HepG2 (cell line): Measurements from ENCODE around the gene GRIN2C. TPM values are rescaled to one million over a fixed set of nuclear protein-coding genes. Genes with fewer than 3 reads are reported as not detected.

Source experiments
- ARHGAP35 ChIP-seq: sonication (generic); formaldehyde crosslinking; IDR thresholded peaks from 2 replicates; pipeline ENCODE4 v1.9.0; 2022; ENCODE audit warnings: mild to moderate bottlenecking, inconsistent platforms, moderate library complexity, missing genetic modification reagents, borderline replicate concordance
- ETS1 ChIP-seq: sonication (generic); formaldehyde crosslinking; IDR thresholded peaks from 2 replicates; pipeline ENCODE4 v1.4.0; 2020; ENCODE audit warnings: missing genetic modification reagents
- FOXM1 ChIP-seq: sonication (generic); formaldehyde crosslinking; IDR thresholded peaks from 2 replicates; pipeline ENCODE4 v1.5.0; 2020; ENCODE audit warnings: missing genetic modification reagents
- GPN1 ChIP-seq: sonication (generic); formaldehyde crosslinking; IDR thresholded peaks from 2 replicates; pipeline ENCODE4 v1.5.1; 2020; ENCODE audit warnings: missing genetic modification reagents, borderline replicate concordance
- HES4 ChIP-seq: sonication (generic); formaldehyde crosslinking; IDR thresholded peaks from 2 replicates; pipeline ENCODE4 v1.9.0; 2021; ENCODE audit warnings: mild to moderate bottlenecking, missing genetic modification reagents, borderline replicate concordance
- HNRNPK ChIP-seq: fragments of 200-400 bp; formaldehyde crosslinking; IDR thresholded peaks from 2 replicates; pipeline ENCODE4 v1.6.1; 2018; ENCODE audit warnings: low read length, low read depth, moderate library complexity, mild to moderate bottlenecking; ENCODE audit not compliant: poor library complexity, severe bottlenecking
- IKZF1 ChIP-seq: fragments of 450-650 bp; IDR thresholded peaks from 2 replicates; pipeline ENCODE4 v1.7.1; 2016
- MAFK ChIP-seq, 2 experiments: IDR thresholded peaks in 1 of 2; conservative IDR thresholded peaks in 1 of 2; 2 replicates each; pipeline ENCODE4 v1.6.1; 2011; ENCODE audit warnings: improper control_type of control experiment in 2 of 2, low read length in 2 of 2
- PITX1 ChIP-seq: sonication (generic); formaldehyde crosslinking; IDR thresholded peaks from 2 replicates; pipeline ENCODE4 v1.5.1; 2020; ENCODE audit warnings: mild to moderate bottlenecking, missing genetic modification reagents
- RAD51 ChIP-seq: fragments of 450-650 bp; IDR thresholded peaks from 2 replicates; pipeline ENCODE4 v1.6.1; 2016; ENCODE audit warnings: borderline replicate concordance
- RBM22 ChIP-seq: fragments of 200-400 bp; formaldehyde crosslinking; optimal IDR thresholded peaks from 2 replicates; pipeline ENCODE3; 2017; ENCODE audit warnings: mild to moderate bottlenecking, low read length, moderate library complexity
- RERE ChIP-seq: IDR thresholded peaks from 2 replicates; pipeline ENCODE4 v1.6.1; 2016; ENCODE audit warnings: low read depth, missing genetic modification reagents, missing compliant biosample characterization
- SNRNP70 ChIP-seq: fragments of 200-400 bp; formaldehyde crosslinking; IDR thresholded peaks from 2 replicates; pipeline ENCODE4 v1.6.1; 2017; ENCODE audit warnings: mild to moderate bottlenecking, low read depth, low read length, moderate library complexity
- TFE3 ChIP-seq: IDR thresholded peaks from 2 replicates; pipeline ENCODE4 v1.6.1; 2016
- ZKSCAN8 ChIP-seq: IDR thresholded peaks from 2 replicates; pipeline ENCODE4 v1.6.1; 2016; ENCODE audit warnings: borderline replicate concordance, missing genetic modification reagents, missing compliant biosample characterization
- ZNF354B ChIP-seq: sonication (generic); formaldehyde crosslinking; IDR thresholded peaks from 2 replicates; pipeline ENCODE4 v1.8.0; 2022; ENCODE audit warnings: mild to moderate bottlenecking, missing genetic modification reagents
- ZNF572 ChIP-seq: sonication (generic); formaldehyde crosslinking; IDR thresholded peaks from 2 replicates; pipeline ENCODE4 v1.5.1; 2020; ENCODE audit warnings: mild to moderate bottlenecking, missing genetic modification reagents
- ZNF75D ChIP-seq: sonication (generic); formaldehyde crosslinking; IDR thresholded peaks from 2 replicates; pipeline ENCODE4 v1.8.1; 2023; ENCODE audit warnings: missing genetic modification reagents, mild to moderate bottlenecking, borderline replicate concordance
- ZNF781 ChIP-seq: sonication (generic); formaldehyde crosslinking; IDR thresholded peaks from 2 replicates; pipeline ENCODE4 v1.5.1; 2020; ENCODE audit warnings: borderline replicate concordance, mild to moderate bottlenecking, missing genetic modification reagents; ENCODE audit errors: not compliant biosample characterization
- polyA plus RNA-seq, 8 experiments: library from polyadenylated mRNA; depleted of rRNA in 3 of 8; stranded (reverse) in 7 of 8; unstranded in 1 of 8; fragments of >200 nt; fragmentation: Illumina TruSeq in 4 of 8; extraction: Trizol in 4 of 8; gene quantifications; 2 replicates each; pipeline versions ENCODE4 v1.2.1 to v1.2.3, GENCODE V29; 2011 to 2016; ENCODE audit warnings: low read depth in 4 of 8, missing spikeins in 1 of 8, mixed read lengths in 1 of 8; ENCODE audit not compliant: insufficient read depth in 1 of 8
- total RNA-seq, 5 experiments: library from RNA; depleted of rRNA; stranded (reverse); fragments of >200 nt; fragmentation: Illumina TruSeq; extraction: Trizol; gene quantifications; 2 replicates each; pipeline ENCODE4 v1.2.3, GENCODE V29; 2016; ENCODE audit warnings: low read depth in 1 of 5
- TF ChIP-seq, protein P1 (sequence below): fragments of 450-650 bp; IDR thresholded peaks from 2 replicates; pipeline ENCODE4 v1.6.1; 2017

GRIN2C gene
- total and polyA plus RNA-seq, 2 of the 13 experiments (the other 11 are each of a cell fraction or from before 2014, with no cell fraction given) = 0.03 to 0.11 TPM

DNA sequence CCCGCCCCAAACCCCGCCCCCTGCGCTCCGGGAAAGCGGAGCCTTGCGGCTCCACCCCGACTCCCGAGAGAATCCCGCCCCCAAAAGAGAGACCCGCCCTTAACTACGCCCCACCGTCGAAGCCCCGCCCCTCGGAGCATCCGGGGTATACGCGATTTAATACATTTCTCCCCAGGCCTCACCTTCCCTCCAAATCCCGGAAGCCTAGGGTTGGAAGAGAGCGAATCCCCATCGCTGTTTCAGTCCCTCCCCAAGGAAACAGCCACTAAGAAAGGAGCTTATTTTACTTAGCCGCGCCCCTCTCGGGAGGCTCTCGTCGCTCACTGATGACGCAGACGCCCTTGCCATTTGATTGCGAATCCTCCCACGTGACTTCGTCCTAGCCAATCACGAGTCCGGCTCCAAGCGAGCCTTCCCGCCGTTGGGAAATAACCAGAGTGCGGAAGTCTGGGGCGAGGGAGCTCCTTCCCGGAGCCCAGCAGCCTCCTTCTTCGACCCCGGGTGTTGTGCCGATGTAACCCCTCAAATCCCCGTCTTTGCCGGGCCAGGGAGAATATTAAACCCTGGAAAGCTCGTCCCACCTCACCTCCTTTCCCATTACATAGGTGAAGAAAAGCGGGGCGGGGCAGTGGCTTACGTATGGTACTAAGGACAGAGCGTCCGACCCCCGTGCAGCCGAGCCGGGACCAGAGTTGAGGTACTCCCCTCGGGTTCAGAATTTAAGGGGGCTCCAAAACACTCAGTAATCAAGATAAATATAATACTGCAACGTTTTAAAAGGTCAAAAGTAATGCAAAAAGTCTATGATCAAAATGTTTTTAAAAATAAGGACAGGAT is 13.6 kb upstream of the GRIN2C start (continued):
- TF ChIP-seq RERE (CRISPR knock-in tag) (0 out of 2 replicates have a peak, but pooled peaks have one; percentile 31), FOXM1 (CRISPR knock-in tag) (no peak), PITX1 (CRISPR knock-in tag) (no peak; the same call in none of the 2 replicates), GPN1 (no peak), ETS1 (CRISPR knock-in tag) (no peak), ZNF75D (no peak), IKZF1 (no peak), ZNF781 (peak; percentile 47), RBM22 (no peak), ZKSCAN8 (0 out of 2 replicates have a peak, but pooled peaks have one; percentile 14), HES4 (peak; percentile 28; the same call in 1 of the 2 replicates), RAD51 (peak; percentile 97), ARHGAP35 (no peak; the same call in 1 of the 2 replicates), MAFK (conservative IDR thresholded peaks at IDR 0.05 in 1 of 2, IDR thresholded peaks at IDR 0.05 in 1 of 2; ENCODE audit: low read length in 2 of 2) (no peak), ZNF572 (CRISPR knock-in tag) (no peak), HNRNPK (no peak), ZNF354B (CRISPR knock-in tag) (0 out of 2 replicates have a peak, but pooled peaks have one; percentile 54), SNRNP70 (no peak), TFE3 (CRISPR knock-in tag) (peak; percentile 79)
- TF ChIP-seq, protein P1, sequence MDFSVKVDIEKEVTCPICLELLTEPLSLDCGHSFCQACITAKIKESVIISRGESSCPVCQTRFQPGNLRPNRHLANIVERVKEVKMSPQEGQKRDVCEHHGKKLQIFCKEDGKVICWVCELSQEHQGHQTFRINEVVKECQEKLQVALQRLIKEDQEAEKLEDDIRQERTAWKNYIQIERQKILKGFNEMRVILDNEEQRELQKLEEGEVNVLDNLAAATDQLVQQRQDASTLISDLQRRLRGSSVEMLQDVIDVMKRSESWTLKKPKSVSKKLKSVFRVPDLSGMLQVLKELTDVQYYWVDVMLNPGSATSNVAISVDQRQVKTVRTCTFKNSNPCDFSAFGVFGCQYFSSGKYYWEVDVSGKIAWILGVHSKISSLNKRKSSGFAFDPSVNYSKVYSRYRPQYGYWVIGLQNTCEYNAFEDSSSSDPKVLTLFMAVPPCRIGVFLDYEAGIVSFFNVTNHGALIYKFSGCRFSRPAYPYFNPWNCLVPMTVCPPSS = no peak
